T-helper 2 cell treated with Interferon-gamma antibody and Interleukin-4, amounts not matched to agents 5 μg/mL and 100 μg/mL, for 36 hours (primary cell): ENCODE results near the gene CEP112.

Experiments
- DNase-seq: peaks from one replicate; pipeline ENCODE4 v3.0.0; 2021; ENCODE audit warnings: low spot score
- H3K27ac Mint-ChIP-seq: one replicate; pipeline ENCODE4 v1.8.0; 2021; ENCODE audit warnings: mild to moderate bottlenecking, mixed read lengths
- H3K27me3 Mint-ChIP-seq: one replicate; pipeline ENCODE4 v1.8.0; 2021; ENCODE audit warnings: low read depth, mixed read lengths
- H3K36me3 Mint-ChIP-seq: one replicate; pipeline ENCODE4 v1.8.0; 2021; ENCODE audit warnings: low read depth, mixed read lengths
- H3K4me1 Mint-ChIP-seq: one replicate; pipeline ENCODE4 v1.8.0; 2021; ENCODE audit warnings: low read depth, mixed read lengths
- H3K4me3 Mint-ChIP-seq: one replicate; pipeline ENCODE4 v1.8.0; 2022; ENCODE audit warnings: mild to moderate bottlenecking, moderate library complexity, mixed read lengths
- H3K9me3 Mint-ChIP-seq: one replicate; pipeline ENCODE4 v1.8.0; 2021; ENCODE audit warnings: mixed read lengths

Gene CEP112

DNA sequence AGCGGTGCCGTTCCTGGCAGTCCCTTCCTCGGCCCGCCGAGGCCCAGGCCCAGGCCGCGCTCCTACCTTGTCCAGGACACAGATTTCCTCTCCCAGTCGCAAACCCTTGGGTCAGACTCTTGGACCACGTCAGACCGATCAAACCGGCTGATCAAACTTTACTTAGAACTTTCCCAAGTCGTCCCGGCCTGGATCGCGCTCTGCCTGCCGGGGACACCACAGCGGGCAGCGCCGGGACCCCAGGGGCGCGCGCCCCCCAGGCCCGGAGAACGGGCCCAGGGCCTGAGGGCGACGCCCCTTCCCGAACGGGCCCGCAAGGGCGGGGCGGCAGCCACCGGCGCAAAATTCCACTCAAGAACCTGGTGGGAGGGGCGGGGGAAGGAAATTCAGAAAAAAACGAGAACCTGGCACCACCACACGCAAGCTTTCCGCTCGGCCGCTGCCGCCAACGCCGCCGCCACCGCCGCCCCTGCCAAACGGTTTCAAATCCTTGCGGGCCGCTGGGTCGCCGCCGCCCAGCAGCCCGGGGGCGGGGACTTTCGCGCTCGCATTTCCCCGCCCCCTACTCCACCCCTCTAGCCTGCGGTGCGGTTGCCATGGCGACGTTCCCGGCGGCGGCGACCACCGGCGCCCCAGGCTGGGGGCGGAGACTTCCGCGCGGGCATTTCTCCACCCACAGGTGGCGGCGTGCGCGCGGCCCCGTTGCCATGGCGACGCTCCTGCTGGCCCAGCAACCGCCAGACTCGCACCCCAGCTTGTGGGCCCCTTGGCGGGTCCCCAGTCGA, at the start of gene CEP112:
CEP112 (minus strand) TSS at position 541 of the 785 bp plus-strand sequence.
- peak; percentile 79 for DNase-seq
- H3K4me1 Mint-ChIP-seq, result peaks cover 12% of the 10 kb centered on the region
- no peaks in the 10 kb centered on the region for H3K9me3 Mint-ChIP-seq
- H3K27me3 Mint-ChIP-seq, result no peaks in the 10 kb centered on the region
- H3K36me3 Mint-ChIP-seq, result no peaks in the 10 kb centered on the region
- H3K27ac Mint-ChIP-seq, result peak within 1 kb of the TSS; percentile 68
- H3K4me3 Mint-ChIP-seq, result peak within 1 kb of the TSS; percentile 82

DNA sequence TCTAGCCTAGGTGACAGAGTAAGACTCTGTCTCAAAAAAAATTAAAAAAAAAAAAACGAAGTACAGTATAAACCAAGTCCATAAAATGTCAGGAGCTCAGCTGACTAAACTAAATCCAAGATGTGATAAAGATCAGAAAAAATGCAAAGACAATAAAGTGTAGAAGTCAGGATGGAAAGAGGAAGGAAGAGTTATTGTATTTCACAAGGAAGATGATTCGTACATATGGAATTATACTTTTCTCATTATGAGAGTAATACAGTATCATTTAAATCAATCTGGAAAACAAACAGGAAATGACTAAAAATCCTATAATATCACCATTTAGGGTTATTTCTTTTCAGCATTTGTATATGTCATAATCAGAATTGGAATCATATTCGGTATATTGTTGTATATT, 48.7 kb upstream of the CEP112 start:
- Mint-ChIP-seq H3K36me3 (no peaks in the 10 kb centered on the region), H3K27me3 (peaks cover 12% of the 10 kb centered on the region), H3K4me1 (peaks cover 2% of the 10 kb centered on the region), H3K4me3 (no peak overlapping the region), H3K27ac (no peak overlapping the region), H3K9me3 (no peaks in the 10 kb centered on the region)
- DNase-seq, result no peak

DNA sequence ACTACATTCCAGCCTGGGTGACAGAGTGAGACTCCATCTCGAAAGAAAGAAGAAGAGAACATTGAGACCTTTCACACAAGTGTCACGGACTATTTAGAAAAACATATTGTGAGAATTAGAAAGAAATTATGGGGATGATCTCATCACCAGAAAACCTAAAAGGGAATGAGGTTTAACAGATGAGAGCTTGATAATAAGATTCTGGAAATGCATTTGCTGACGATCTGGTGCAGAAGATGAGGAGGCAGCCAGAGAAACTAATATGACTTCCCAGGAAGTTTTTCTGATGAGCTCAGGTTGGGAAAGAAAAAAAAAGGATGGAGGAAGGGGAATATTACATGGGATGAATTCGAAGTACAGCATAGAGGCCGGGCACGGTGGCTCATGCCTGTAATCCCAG, 48.1 kb upstream of the CEP112 start:
- H3K27ac Mint-ChIP-seq, result no peak overlapping the region
- no peak for DNase-seq
- no peaks in the 10 kb centered on the region for H3K9me3 Mint-ChIP-seq
- peaks cover 2% of the 10 kb centered on the region for H3K4me1 Mint-ChIP-seq
- H3K27me3 Mint-ChIP-seq, result peaks cover 12% of the 10 kb centered on the region
- no peak overlapping the region for H3K4me3 Mint-ChIP-seq
- H3K36me3 Mint-ChIP-seq, result no peaks in the 10 kb centered on the region

DNA sequence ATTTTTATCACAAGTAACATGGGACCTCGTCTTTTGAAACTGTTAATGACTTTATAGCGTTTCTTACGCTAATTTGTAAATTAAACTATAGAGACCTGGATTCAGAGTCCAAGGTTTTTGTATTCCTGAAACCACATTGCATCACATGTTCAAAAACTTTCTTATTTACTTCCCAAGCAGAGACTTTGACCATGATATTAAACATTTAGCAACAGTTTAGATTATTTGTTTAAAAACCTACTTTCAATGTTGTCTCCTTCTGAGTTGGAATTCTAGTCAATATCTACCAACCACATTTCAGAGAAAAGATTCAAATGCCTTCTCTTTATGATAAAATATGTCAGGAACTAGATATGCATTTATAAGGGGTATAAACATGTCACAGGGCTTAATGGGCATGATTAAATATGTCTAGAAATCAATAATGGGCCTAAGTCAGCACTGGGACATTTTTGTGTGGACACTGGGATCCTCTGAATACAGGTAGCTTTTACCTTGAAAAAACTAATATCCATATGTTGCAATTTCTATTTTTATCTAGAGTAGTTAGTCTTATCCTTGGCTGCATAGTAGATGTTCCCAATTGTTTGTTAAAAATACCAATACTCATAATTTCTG, 43.6 kb upstream of the CEP112 start:
- Mint-ChIP-seq H3K36me3 (no peaks in the 10 kb centered on the region), H3K9me3 (no peaks in the 10 kb centered on the region), H3K4me3 (no peak overlapping the region), H3K4me1 (peaks cover 3% of the 10 kb centered on the region), H3K27ac (no peak overlapping the region), H3K27me3 (peaks cover 10% of the 10 kb centered on the region)
- DNase-seq, result no peak

DNA sequence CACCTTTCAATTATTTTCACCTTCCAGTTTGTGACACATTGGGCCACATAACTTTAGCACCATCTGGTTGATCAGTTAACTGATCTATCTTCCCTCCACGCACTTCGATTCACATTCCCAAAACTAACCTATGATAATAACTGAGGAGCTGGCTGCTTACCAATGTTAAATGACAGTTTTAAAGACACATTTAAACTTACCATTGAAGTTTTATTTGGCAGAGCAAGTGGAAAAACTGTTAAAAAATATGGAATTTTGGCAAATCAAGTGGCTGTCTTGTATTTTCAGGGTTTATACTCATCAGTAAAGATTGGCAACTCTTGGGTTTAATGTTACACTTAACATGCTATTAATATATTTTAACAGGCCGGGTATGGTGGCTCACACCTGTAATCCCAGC, 42.7 kb upstream of the CEP112 start:
- Mint-ChIP-seq H3K27me3 (peaks cover 13% of the 10 kb centered on the region), H3K4me3 (no peak overlapping the region), H3K36me3 (no peaks in the 10 kb centered on the region), H3K9me3 (no peaks in the 10 kb centered on the region), H3K27ac (no peak overlapping the region), H3K4me1 (peaks cover 2% of the 10 kb centered on the region)
- no peak for DNase-seq

DNA sequence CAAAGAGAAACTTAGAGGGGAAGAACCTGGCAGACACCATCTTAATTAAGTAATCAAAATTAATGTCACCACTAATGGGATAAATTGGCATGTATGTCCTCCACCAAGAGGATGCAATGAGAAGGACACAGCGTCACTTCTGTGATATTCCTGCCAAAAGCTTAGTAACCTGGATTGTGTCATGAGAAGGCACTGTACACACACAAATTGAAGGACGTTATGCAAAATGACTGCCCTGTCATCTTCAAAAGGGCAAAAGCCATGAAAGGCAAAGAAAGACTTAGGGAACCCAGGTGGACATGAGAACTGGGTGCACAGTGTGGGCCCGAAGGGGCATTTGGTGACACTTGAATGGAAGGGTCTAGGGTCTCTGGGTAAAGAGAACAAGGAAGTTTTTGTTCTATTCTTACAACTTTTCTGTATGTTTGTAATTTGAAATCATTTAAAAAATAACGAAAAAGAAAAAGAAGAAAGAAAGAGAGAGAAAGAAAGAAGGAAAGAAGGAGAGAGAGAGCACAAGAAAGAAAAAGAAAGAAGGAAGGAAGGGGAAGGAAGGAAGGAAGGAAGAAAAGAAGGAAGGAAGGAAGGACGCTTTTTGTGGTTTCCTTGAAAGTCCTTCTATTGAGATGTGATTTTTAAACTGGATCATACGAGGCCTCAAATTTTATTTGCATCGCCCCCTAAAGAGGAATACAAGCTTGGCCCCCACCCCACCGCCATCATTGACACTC, 41.3 kb upstream of the CEP112 start:
- Mint-ChIP-seq H3K4me3 (no peak overlapping the region), H3K9me3 (no peaks in the 10 kb centered on the region), H3K27me3 (peaks cover 15% of the 10 kb centered on the region), H3K4me1 (peaks cover 2% of the 10 kb centered on the region), H3K27ac (no peak overlapping the region), H3K36me3 (no peaks in the 10 kb centered on the region)
- no peak for DNase-seq

DNA sequence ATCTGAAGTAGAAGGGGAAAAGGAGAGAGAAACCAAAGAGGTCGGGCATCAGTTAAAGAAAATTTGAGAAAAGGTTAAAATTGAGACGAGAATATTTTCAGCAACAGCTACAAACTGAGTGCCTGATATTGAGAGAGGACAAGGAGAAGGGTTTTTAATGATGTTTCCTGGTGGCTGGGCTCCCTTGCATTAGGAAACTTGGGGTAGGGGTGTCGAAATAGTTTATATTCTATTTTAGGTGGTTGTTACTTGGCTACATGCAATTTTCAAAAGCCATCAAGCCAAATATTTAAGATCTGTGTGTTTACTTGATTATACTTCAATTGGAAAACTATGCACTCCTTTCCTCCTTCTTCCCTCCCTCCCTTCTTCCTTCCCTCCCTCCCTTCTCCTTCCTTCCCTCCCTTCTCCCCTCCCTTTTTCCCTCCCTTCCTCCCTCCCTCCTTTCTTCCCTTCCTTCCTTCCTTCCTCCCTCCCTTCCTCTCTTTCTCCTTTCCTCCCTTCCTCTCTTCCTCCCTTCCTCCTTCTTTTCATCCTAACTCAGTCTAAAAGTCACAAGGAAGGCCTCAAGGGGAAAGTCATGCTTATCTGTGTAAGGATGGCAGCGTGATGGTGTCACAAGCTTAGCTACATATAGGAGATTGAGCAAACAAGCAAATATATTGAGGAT, 39.1 kb upstream of the CEP112 start:
- no peak overlapping the region for H3K27ac Mint-ChIP-seq
- H3K4me1 Mint-ChIP-seq, result peaks cover 2% of the 10 kb centered on the region
- DNase-seq, result no peak

DNA sequence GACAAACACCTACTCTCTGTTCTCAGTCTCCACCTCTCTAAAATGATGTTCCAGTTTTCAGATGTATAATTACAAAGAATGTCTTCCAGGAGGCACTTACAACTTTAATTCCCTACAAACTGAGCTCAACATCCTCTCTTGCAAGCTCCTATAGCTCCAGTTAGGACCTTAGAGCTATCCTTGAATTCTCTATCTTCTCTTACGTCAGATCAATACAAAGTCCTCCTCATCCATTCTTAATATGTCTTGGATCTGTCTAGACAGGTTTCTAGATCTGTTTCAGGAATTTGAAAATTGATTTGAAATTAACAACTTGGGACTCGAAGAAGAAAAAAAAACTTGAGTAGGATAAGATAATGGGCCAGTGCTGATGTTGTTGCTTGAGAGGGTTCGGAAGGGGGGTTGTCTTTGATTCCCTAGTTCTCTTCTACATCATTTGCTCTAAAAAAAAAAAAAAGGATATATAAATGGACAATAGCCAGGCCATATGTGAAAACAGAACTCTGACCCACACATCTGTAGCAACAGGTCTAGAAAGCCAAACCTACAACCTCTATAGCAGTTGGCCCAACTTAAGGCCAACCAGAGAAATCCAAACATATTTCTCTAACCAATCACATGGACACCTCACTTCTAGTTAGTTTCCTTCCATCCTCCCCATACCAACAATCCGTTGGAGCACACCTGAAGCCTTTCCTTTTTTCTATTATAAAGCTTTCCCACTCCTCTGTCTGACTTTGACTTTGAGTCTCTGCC, 38.0 kb upstream of the CEP112 start:
- no peaks in the 10 kb centered on the region for H3K9me3 Mint-ChIP-seq
- H3K27ac Mint-ChIP-seq, result no peak overlapping the region
- no peak overlapping the region for H3K4me3 Mint-ChIP-seq
- H3K36me3 Mint-ChIP-seq, result no peaks in the 10 kb centered on the region
- peaks cover 2% of the 10 kb centered on the region for H3K4me1 Mint-ChIP-seq
- peaks cover 24% of the 10 kb centered on the region for H3K27me3 Mint-ChIP-seq
- no peak for DNase-seq

More for the DNA sequence above, 39.1 kb upstream of the CEP112 start:
- peaks cover 19% of the 10 kb centered on the region for H3K27me3 Mint-ChIP-seq
- H3K9me3 Mint-ChIP-seq, result no peaks in the 10 kb centered on the region
- no peak overlapping the region for H3K4me3 Mint-ChIP-seq
- no peaks in the 10 kb centered on the region for H3K36me3 Mint-ChIP-seq

DNA sequence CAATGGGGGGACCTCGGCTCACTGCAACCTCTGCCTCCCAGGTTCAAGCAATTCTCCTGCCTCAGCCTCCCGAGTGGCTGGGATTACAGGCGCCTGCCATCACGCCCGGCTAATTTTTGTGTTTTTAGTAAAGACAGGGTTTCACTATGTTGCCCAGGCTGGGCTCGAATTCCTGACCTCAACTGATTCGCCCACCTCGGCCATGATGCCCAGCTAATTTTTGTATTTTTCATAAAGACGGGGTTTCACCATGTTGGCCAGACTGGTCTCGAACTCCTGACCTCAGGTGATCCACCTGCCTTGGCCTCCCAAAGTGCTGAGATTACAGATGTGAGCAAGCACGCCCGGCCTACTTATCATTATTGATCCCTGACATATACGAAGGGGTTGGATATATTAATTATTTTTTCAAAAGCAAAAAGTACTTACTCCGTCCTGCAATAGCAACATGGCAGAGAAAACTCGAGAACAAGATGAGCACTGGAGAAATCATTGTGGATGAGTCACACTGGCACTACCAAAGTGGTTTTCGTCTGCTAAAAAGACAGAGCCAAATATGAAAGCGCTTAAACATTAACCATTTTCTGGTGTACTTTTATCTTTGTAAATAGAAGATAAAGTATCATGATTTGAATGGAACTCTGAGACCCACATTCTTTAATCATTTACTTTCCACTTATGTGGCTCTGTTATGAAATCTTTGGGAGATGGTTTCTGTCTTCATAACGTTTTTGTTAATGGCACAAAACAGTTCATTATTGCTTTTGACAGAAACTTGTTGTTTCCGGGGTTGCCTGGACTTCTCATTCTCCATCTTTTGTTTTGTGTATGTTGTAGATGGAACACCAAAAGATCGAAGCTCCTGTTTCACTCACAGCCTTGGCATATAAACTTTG, 37.2 kb upstream of the CEP112 start, which contains the start of gene APOH:
APOH (minus strand) TSS at position 529 of the 896 bp plus-strand sequence; CDS start at position 493, 36 bp downstream.
- Mint-ChIP-seq H3K9me3 (no peaks in the 10 kb centered on the region), H3K27me3 (peaks cover 27% of the 10 kb centered on the region), H3K36me3 (no peaks in the 10 kb centered on the region), H3K27ac (no peak within 1 kb of the TSS), H3K4me1 (peaks cover 2% of the 10 kb centered on the region), H3K4me3 (no peak within 1 kb of the TSS)
- no peak for DNase-seq

DNA sequence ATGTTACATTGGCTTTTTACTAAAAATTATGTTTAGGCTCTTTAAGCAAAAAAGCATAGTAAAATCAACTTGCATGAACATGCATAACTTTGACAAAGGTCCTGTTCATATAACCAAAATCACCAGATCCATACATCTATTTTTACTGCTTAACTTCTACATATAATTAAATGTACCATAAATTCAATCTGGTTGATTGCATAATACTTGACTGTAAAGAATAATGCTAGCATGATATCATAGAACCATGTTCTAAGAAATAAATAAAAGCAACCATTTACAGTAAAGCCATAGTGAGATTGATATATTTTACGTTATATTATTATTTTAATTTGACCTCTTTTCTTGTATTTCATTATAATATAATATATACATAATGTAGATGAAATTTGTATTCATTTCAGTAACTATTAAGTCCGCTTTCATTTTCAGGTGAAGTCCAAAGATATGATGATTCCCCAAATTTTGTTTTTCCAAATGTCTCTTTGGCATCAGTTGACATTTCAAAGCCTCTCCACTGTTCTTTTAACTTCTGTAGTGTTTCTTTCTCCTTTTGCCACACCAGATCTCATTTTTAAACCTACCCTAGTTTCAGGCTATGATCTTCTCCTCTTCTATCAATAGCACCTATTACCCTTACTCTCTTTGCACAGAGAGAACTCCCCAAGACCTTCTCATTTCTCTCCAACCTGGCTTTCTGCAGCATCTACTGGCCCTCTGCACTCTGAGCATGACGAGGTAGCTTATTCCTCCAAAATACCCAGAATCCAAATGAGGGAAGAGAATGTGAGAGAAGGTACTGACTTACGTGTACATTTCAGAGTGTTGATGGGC, 35.5 kb upstream of the CEP112 start:
- H3K27ac Mint-ChIP-seq, result no peak overlapping the region
- H3K4me1 Mint-ChIP-seq, result no peaks in the 10 kb centered on the region
- DNase-seq, result no peak
- H3K27me3 Mint-ChIP-seq, result peaks cover 36% of the 10 kb centered on the region
- no peaks in the 10 kb centered on the region for H3K9me3 Mint-ChIP-seq
- H3K36me3 Mint-ChIP-seq, result no peaks in the 10 kb centered on the region
- H3K4me3 Mint-ChIP-seq, result no peak overlapping the region

DNA sequence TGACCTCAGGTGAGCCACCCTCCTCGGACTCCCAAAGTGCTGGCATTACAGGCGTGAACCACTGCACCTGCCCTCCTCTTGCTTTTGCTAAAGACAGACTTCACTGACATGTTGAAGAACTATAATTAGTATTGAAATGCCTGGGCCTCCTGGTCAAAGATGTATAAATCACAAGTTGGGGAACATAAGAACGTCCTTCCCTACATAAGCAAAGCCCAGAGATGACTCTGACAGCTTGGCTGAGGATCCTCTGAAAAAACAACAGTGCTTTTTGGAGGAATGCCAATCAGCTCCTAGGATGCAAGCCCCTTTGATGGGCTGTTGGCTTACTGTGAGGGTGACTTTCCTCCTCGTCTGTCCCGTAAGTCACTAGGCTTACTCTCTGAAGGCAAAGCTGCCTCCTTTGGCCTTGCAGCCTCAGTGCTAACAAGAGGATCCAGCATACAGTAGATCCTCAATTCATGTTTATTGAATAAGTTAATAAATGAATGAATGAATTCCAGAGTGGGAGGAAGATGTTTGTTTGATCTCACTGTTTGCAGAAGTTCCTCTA, 30.9 kb upstream of the CEP112 start:
- Mint-ChIP-seq H3K27ac (no peak overlapping the region), H3K27me3 (peaks cover 40% of the 10 kb centered on the region), H3K9me3 (no peaks in the 10 kb centered on the region), H3K4me3 (no peak overlapping the region), H3K36me3 (no peaks in the 10 kb centered on the region), H3K4me1 (no peaks in the 10 kb centered on the region)
- no peak for DNase-seq
